Activated CD8-positive, alpha-beta memory T cell treated with anti-CD3 and anti-CD28 coated beads, Interleukin-2, amount 10 ng/mL, durations not matched to agents 7 days and 5 days (primary cell): Measurements from ENCODE around the gene PGM5. TPM values are rescaled to one million over a fixed set of nuclear protein-coding genes. Genes with fewer than 3 reads are reported as not detected.

Source experiments
- ATAC-seq: fragments of 150-1000 bp; cut with Tn5 transposase; one replicate; pipeline ENCODE4 v1.10.0; 2021; ENCODE audit warnings: moderate library complexity
- CTCF ChIA-PET: fragments of 350-600 bp; sonication (Branson Sonifier 250); formaldehyde crosslinking; loops from one replicate; lab custom pipeline; 2021; ENCODE audit warnings: antibody characterized with exemption; lab: Charles Lee
- DNase-seq: peaks from one replicate; pipeline ENCODE4 v3.0.0-alpha.2; 2020
- H3K27ac Mint-ChIP-seq: one replicate; pipeline ENCODE4 v1.8.0; 2021; ENCODE audit warnings: mild to moderate bottlenecking, mixed read lengths
- H3K27me3 Mint-ChIP-seq: one replicate; pipeline ENCODE4 v1.8.0; 2021; ENCODE audit warnings: mixed read lengths
- H3K36me3 Mint-ChIP-seq: one replicate; pipeline ENCODE4 v1.8.0; 2021; ENCODE audit warnings: mild to moderate bottlenecking, mixed read lengths
- H3K4me1 Mint-ChIP-seq: one replicate; pipeline ENCODE4 v1.8.0; 2021; ENCODE audit warnings: mixed read lengths
- H3K4me3 Mint-ChIP-seq: one replicate; pipeline ENCODE4 v1.8.0; 2021; ENCODE audit warnings: mild to moderate bottlenecking, moderate library complexity, mixed read lengths
- H3K9me3 Mint-ChIP-seq: one replicate; pipeline ENCODE4 v1.8.0; 2022; ENCODE audit warnings: low read depth, mixed read lengths
- total RNA-seq, 2 experiments: library from RNA; stranded (reverse); gene quantifications; one replicate each; pipeline ENCODE4 v1.2.3, GENCODE V29; 2021

The PGM5 gene
- total RNA-seq, 2 experiments from 2014 or later = not detected

GRCh38 chr9:68548241-68548640, 191.8 kb downstream of the PGM5 start:
- no peaks in the 10 kb centered on the region for H3K36me3 Mint-ChIP-seq
- H3K4me1 Mint-ChIP-seq = peaks cover 16% of the 10 kb centered on the region
- no peak for ATAC-seq
- no peak overlapping the region for H3K4me3 Mint-ChIP-seq
- no peaks in the 10 kb centered on the region for H3K9me3 Mint-ChIP-seq
- peaks cover 23% of the 10 kb centered on the region for H3K27me3 Mint-ChIP-seq
- CTCF ChIA-PET = interaction anchor here (0.8 kb wide), 1 partner anchor 12 kb away, joined by 3 read pairs; no protein-coding TSS in a partner anchor
- H3K27ac Mint-ChIP-seq = no peak overlapping the region
- no peak for DNase-seq

- no peaks in the 10 kb centered on the region for H3K9me3 Mint-ChIP-seq
- H3K4me1 Mint-ChIP-seq = peaks cover 11% of the 10 kb centered on the region
- H3K27ac Mint-ChIP-seq = no peak overlapping the region
- peaks cover 30% of the 10 kb centered on the region for H3K27me3 Mint-ChIP-seq
- H3K36me3 Mint-ChIP-seq = no peaks in the 10 kb centered on the region
- DNase-seq (no peak), ATAC-seq (no peak)
- no peak overlapping the region for H3K4me3 Mint-ChIP-seq
- CTCF ChIA-PET = no interaction called here
Measured at GRCh38 chr9:68551191-68551590, 194.8 kb downstream of the PGM5 start.

GRCh38 chr9:68552700-68553476, 196.5 kb downstream of the PGM5 start:
- ATAC-seq (no peak), DNase-seq (no peak)
- H3K36me3 Mint-ChIP-seq = no peaks in the 10 kb centered on the region
- no peak overlapping the region for H3K4me3 Mint-ChIP-seq
- no peaks in the 10 kb centered on the region for H3K9me3 Mint-ChIP-seq
- H3K27ac Mint-ChIP-seq = no peak overlapping the region
- H3K4me1 Mint-ChIP-seq = peaks cover 1% of the 10 kb centered on the region
- CTCF ChIA-PET = no interaction called here
- peaks cover 28% of the 10 kb centered on the region for H3K27me3 Mint-ChIP-seq

- no peaks in the 10 kb centered on the region for H3K36me3 Mint-ChIP-seq
- H3K4me3 Mint-ChIP-seq = no peak overlapping the region
- H3K27ac Mint-ChIP-seq = no peak overlapping the region
- H3K9me3 Mint-ChIP-seq = no peaks in the 10 kb centered on the region
- H3K27me3 Mint-ChIP-seq = peaks cover 25% of the 10 kb centered on the region
- ATAC-seq (no peak), DNase-seq (no peak)
- CTCF ChIA-PET = interaction anchor here (1.0 kb wide), 1 partner anchor 660 kb away, joined by 5 read pairs; no protein-coding TSS in a partner anchor
- peaks cover 14% of the 10 kb centered on the region for H3K4me1 Mint-ChIP-seq
Measured at GRCh38 chr9:68555437-68556150, 199.2 kb downstream of the PGM5 start.

GRCh38 chr9:68558545-68558944, 202.1 kb downstream of the PGM5 start:
- ATAC-seq (no peak), DNase-seq (no peak)
- H3K9me3 Mint-ChIP-seq = no peaks in the 10 kb centered on the region
- H3K36me3 Mint-ChIP-seq = no peaks in the 10 kb centered on the region
- H3K27ac Mint-ChIP-seq = no peak overlapping the region
- no peak overlapping the region for H3K4me3 Mint-ChIP-seq
- peaks cover 13% of the 10 kb centered on the region for H3K4me1 Mint-ChIP-seq
- peaks cover 16% of the 10 kb centered on the region for H3K27me3 Mint-ChIP-seq
- CTCF ChIA-PET = interaction anchor here (1.4 to 1.9 kb wide), 2 partner anchors 10 to 216 kb away, joined by 3 to 6 read pairs; no protein-coding TSS in a partner anchor

- no peak overlapping the region for H3K4me3 Mint-ChIP-seq
- peaks cover 13% of the 10 kb centered on the region for H3K4me1 Mint-ChIP-seq
- H3K9me3 Mint-ChIP-seq = no peaks in the 10 kb centered on the region
- no peak overlapping the region for H3K27ac Mint-ChIP-seq
- CTCF ChIA-PET = interaction anchor here (0.8 to 1.9 kb wide), 9 partner anchors 8 to 339 kb away, joined by 3 to 6 read pairs (median 3); no protein-coding TSS in a partner anchor
- no peaks in the 10 kb centered on the region for H3K36me3 Mint-ChIP-seq
- DNase-seq (peak; percentile 62), ATAC-seq (peak; percentile 49)
- H3K27me3 Mint-ChIP-seq = peaks cover 5% of the 10 kb centered on the region
Measured at GRCh38 chr9:68560071-68560844, 203.8 kb downstream of the PGM5 start.

GRCh38 chr9:68562461-68562860, 206.1 kb downstream of the PGM5 start:
- Mint-ChIP-seq H3K36me3 (no peaks in the 10 kb centered on the region), H3K4me1 (peaks cover 13% of the 10 kb centered on the region), H3K4me3 (no peak overlapping the region), H3K9me3 (no peaks in the 10 kb centered on the region), H3K27ac (no peak overlapping the region), H3K27me3 (peaks cover 5% of the 10 kb centered on the region)
- ATAC-seq = no peak
- CTCF ChIA-PET = no interaction called here
- no peak for DNase-seq

GRCh38 chr9:68567565-68567964, 211.2 kb downstream of the PGM5 start:
- peaks cover 14% of the 10 kb centered on the region for H3K27me3 Mint-ChIP-seq
- DNase-seq (no peak), ATAC-seq (no peak)
- H3K36me3 Mint-ChIP-seq = no peaks in the 10 kb centered on the region
- H3K9me3 Mint-ChIP-seq = peaks cover 3% of the 10 kb centered on the region
- no peak overlapping the region for H3K27ac Mint-ChIP-seq
- H3K4me3 Mint-ChIP-seq = no peak overlapping the region
- H3K4me1 Mint-ChIP-seq = no peaks in the 10 kb centered on the region
- CTCF ChIA-PET = interaction anchor here (1.2 to 2.1 kb wide), 3 partner anchors 8 to 225 kb away, joined by 6 to 8 read pairs (median 8); no protein-coding TSS in a partner anchor

GRCh38 chr9:68574150-68574549, 217.7 kb downstream of the PGM5 start:
- DNase-seq (no peak), ATAC-seq (no peak)
- Mint-ChIP-seq H3K27ac (no peak overlapping the region), H3K4me1 (no peaks in the 10 kb centered on the region), H3K36me3 (no peaks in the 10 kb centered on the region), H3K4me3 (no peak overlapping the region), H3K9me3 (peaks cover 3% of the 10 kb centered on the region), H3K27me3 (peaks cover 21% of the 10 kb centered on the region)
- CTCF ChIA-PET = interaction anchor here (1.4 kb wide), 2 partner anchors 10 to 13 kb away, joined by 3 to 6 read pairs; no protein-coding TSS in a partner anchor

GRCh38 chr9:68575817-68576216, 219.4 kb downstream of the PGM5 start:
- Mint-ChIP-seq H3K4me1 (no peaks in the 10 kb centered on the region), H3K27me3 (peaks cover 15% of the 10 kb centered on the region), H3K27ac (no peak overlapping the region), H3K4me3 (no peak overlapping the region), H3K9me3 (peaks cover 3% of the 10 kb centered on the region), H3K36me3 (no peaks in the 10 kb centered on the region)
- ATAC-seq = no peak
- CTCF ChIA-PET = no interaction called here
- no peak for DNase-seq

GRCh38 chr9:68577774-68578591, 221.6 kb downstream of the PGM5 start:
- CTCF ChIA-PET = no interaction called here
- DNase-seq (no peak), ATAC-seq (no peak)
- Mint-ChIP-seq H3K27me3 (peaks cover 13% of the 10 kb centered on the region), H3K4me3 (no peak overlapping the region), H3K36me3 (no peaks in the 10 kb centered on the region), H3K4me1 (no peaks in the 10 kb centered on the region), H3K9me3 (no peaks in the 10 kb centered on the region), H3K27ac (no peak overlapping the region)
